Activated T-helper 9 cell treated with anti-CD3 and anti-CD28 coated beads, Interleukin-2, amount 50 U/mL, for 16 hours (primary cell): Measurements from ENCODE around the gene OTOP1.
"Not testable (repeated sequence)": the region's sequence is repeated elsewhere in the genome, so short reads cannot be mapped to it uniquely, and the experiment has no call there.

Experiments used
- DNase-seq: peaks from one replicate; pipeline ENCODE4 v3.0.0-alpha.2; 2020; ENCODE audit warnings: low read depth

The OTOP1 gene

GRCh38 chr4:4226606-4227438 lies at the start of gene OTOP1:
OTOP1 (minus strand) TSS chr4:4226929; CDS start chr4:4226864, 65 bp downstream.
- DNase-seq, result no peak

- no peak for DNase-seq
Measured at GRCh38 chr4:4274226-4274625, 47.5 kb upstream of the OTOP1 start.

- no peak for DNase-seq
Measured at GRCh38 chr4:4271912-4272311, 45.2 kb upstream of the OTOP1 start.

GRCh38 chr4:4270529-4270928 lies 43.8 kb upstream of the OTOP1 start:
- DNase-seq, result no peak

- no peak for DNase-seq
Measured at GRCh38 chr4:4269856-4270255, 43.1 kb upstream of the OTOP1 start.

- DNase-seq, result no peak
Measured at GRCh38 chr4:4269331-4269731, 42.6 kb upstream of the OTOP1 start.

- no peak for DNase-seq
Measured at GRCh38 chr4:4268776-4269175, 42.0 kb upstream of the OTOP1 start.

- DNase-seq, result no peak
Measured at GRCh38 chr4:4267981-4268380, 41.3 kb upstream of the OTOP1 start.

- no peak for DNase-seq
Measured at GRCh38 chr4:4260185-4260751, 33.5 kb upstream of the OTOP1 start.

- DNase-seq, result no peak
Measured at GRCh38 chr4:4259484-4260100, 32.9 kb upstream of the OTOP1 start.

GRCh38 chr4:4257705-4258104 lies 31.0 kb upstream of the OTOP1 start:
- not testable (repeated sequence) for DNase-seq

GRCh38 chr4:4256799-4257198 lies 30.1 kb upstream of the OTOP1 start:
- no peak for DNase-seq

GRCh38 chr4:4254666-4255065 lies 27.9 kb upstream of the OTOP1 start:
- no peak for DNase-seq

- no peak for DNase-seq
Measured at GRCh38 chr4:4254199-4254598, 27.5 kb upstream of the OTOP1 start.

- DNase-seq, result no peak
Measured at GRCh38 chr4:4249866-4250265, 23.1 kb upstream of the OTOP1 start.

- DNase-seq, result not testable (repeated sequence)
Measured at GRCh38 chr4:4249342-4249741, 22.6 kb upstream of the OTOP1 start.

- DNase-seq, result no peak
Measured at GRCh38 chr4:4248885-4249203, 22.1 kb upstream of the OTOP1 start.

GRCh38 chr4:4248029-4248884 lies 21.5 kb upstream of the OTOP1 start, which contains the start of gene TMEM128:
TMEM128 (minus strand) TSS chr4:4248223; CDS start chr4:4248202, 21 bp downstream.
- peak; percentile 86 for DNase-seq

GRCh38 chr4:4247696-4248028 lies 20.9 kb upstream of the OTOP1 start:
- DNase-seq, result no peak

- no peak for DNase-seq
Measured at GRCh38 chr4:4245172-4245571, 18.4 kb upstream of the OTOP1 start.

- not testable (repeated sequence) for DNase-seq
Measured at GRCh38 chr4:4239551-4239950, 12.8 kb upstream of the OTOP1 start.

- no peak for DNase-seq
Measured at GRCh38 chr4:4233610-4234009, 6.9 kb upstream of the OTOP1 start.

GRCh38 chr4:4228356-4228668 lies 1.6 kb upstream of the OTOP1 start:
- DNase-seq, result no peak
